GM12872 (cell line): ENCODE results near the gene TMEM190.

Experiments used
- TF ChIP-seq, protein P1 (sequence below): IDR thresholded peaks from 3 replicates; pipeline ENCODE4 v1.5.1; 2011; ENCODE audit warnings: low read depth, mild to moderate bottlenecking, low read length, moderate library complexity; ENCODE audit not compliant: insufficient read depth

TMEM190 gene

GRCh38 chr19:55341595-55342531 is 34.8 kb upstream of the TMEM190 start:
- TF ChIP-seq, protein P1, sequence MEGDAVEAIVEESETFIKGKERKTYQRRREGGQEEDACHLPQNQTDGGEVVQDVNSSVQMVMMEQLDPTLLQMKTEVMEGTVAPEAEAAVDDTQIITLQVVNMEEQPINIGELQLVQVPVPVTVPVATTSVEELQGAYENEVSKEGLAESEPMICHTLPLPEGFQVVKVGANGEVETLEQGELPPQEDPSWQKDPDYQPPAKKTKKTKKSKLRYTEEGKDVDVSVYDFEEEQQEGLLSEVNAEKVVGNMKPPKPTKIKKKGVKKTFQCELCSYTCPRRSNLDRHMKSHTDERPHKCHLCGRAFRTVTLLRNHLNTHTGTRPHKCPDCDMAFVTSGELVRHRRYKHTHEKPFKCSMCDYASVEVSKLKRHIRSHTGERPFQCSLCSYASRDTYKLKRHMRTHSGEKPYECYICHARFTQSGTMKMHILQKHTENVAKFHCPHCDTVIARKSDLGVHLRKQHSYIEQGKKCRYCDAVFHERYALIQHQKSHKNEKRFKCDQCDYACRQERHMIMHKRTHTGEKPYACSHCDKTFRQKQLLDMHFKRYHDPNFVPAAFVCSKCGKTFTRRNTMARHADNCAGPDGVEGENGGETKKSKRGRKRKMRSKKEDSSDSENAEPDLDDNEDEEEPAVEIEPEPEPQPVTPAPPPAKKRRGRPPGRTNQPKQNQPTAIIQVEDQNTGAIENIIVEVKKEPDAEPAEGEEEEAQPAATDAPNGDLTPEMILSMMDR = no peak

DNA sequence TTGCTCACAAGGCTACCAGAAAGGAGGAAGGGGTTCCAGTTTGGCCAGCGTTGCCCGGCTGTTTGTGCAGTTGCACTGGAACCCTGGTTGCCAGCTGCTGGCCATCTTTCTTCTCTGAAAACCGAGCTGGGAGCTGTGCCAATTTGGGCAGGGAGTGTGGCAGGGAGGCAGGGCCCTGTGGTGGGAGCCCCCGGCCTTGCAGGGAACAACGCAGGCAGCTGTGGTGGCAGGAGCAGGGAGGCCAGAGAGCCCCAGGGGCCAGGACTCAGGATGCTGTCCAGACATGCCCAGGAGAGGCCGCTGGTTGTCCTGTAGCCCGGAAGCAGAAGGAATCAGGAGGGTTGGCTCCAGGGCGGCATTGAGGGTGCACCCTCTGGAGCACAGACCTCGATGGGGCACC is 32.2 kb upstream of the TMEM190 start:
- TF ChIP-seq, protein P1 = no peak

DNA sequence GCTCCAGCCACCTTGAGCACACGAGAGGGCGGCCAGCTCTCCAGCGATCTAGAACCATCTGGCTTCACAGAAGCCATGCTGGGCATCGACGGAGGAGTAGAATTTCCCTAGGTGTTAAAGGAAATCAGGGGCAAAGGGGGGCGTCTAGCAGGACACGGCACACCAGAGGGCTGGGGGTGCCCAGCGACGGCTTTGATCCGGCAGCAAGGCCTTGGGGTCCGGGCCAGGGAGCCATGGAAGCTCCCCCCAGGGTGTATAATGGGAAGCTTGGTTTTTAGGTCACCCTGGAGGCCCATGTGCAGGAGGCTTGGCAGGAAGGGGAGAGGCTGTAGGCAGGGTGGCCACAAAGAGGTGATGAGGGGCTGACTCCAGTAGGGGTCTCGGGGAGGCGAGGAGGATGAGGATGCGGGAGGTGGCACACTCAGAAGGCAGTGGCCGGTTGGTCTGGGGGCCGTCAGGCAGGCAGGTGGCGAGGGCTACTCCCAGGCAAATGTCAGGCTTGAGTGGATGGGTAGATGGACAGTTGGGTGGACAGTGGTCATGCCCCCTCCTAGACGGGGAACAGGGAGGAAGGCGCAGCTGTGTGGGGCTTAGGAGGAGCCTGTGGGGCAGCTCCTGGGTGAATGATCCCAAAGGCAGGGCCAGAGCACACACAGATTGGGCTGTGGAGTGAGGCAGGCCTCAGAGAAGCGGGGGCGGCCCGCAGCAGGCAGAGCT is 31.4 kb upstream of the TMEM190 start:
- TF ChIP-seq, protein P1 = no peak

DNA sequence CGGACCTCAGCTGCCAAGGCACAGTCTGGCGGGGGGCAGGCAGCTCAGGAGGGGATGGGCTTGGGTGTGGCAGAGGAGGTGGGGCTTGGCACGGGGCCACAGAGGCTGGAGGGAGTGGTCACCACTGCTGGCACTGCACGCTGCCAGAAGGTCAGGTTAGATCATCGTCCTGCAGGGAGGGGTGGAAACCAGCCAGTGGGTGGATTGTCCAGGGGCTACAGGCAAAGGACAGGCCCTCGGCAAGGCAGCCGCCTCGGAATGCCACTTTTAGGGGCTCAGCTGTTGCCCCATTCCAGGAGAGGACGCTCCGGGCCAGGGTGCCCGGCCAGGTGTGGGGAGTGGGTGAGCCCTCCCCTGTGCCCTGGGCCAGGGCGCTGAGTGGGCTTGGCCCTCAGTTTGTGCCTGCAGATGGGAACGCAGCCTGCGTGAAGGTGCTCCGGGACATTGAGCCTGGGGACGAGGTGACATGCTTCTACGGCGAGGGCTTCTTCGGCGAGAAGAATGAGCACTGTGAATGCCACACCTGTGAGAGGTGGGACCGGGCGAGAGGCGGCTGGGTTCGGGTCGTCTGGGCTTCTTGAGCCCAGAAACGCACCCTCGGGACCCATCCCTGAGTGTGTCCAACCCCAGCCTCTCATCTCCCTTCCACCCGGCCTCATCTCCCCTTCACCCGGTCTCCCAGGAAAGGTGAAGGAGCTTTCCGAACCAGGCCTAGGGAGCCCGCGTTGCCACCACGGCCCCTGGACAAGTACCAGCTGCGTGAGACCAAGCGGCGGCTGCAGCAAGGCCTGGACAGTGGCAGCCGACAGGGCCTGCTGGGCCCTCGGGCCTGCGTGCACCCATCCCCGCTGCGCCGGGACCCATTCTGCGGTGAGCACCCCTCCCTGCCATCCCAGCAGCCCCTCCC is 30.6 kb upstream of the TMEM190 start:
- TF ChIP-seq, protein P1 = no peak

- TF ChIP-seq, protein P1 = no peak
Observed at GRCh38 chr19:55346725-55347441, 29.7 kb upstream of the TMEM190 start.

GRCh38 chr19:55347442-55348009 is 29.1 kb upstream of the TMEM190 start:
- TF ChIP-seq, protein P1 = no peak
